G401 (cell line): Measurements from ENCODE around the gene TGIF2. TPM values are rescaled to one million over a fixed set of nuclear protein-coding genes. Genes with fewer than 3 reads are reported as not detected.
"Not testable (repeated sequence)": the region's sequence is repeated elsewhere in the genome, so short reads cannot be mapped to it uniquely, and the experiment has no call there.

Experiments
- DNase-seq: peaks from one replicate; pipeline ENCODE4 v3.0.0-alpha.2; 2015; ENCODE audit warnings: low spot score
- in situ Hi-C: cut with HindIII; loops from 2 replicates; pipeline ENCODE4 v1.10.0; 2016; ENCODE audit warnings: low sequenced_read_pairs, mixed read lengths
- total RNA-seq: library from RNA; depleted of rRNA; stranded (reverse); fragments of >200 nt; shearing (Covaris generic); gene quantifications from 2 replicates; pipeline ENCODE4 v1.2.3, GENCODE V29; 2014

The TGIF2 gene
- total RNA-seq, 1 experiment from 2014 or later = 17.2 TPM

GRCh38 chr20:36605399-36606157 is 32.2 kb downstream of the TGIF2 start, which contains the start of gene RAB5IF:
TSS of gene RAB5IF (plus strand) at chr20:36605779. CDS start at chr20:36605952, 173 bp downstream.
- in situ Hi-C loops = no loop called here
- DNase-seq = peak; percentile 94

- no peak for DNase-seq
- in situ Hi-C loops = no loop called here
These were observed 33.0 kb downstream of the TGIF2 start for GRCh38 chr20:36606158-36607066.

- DNase-seq = no peak
- in situ Hi-C loops = no loop called here
These were observed 34.4 kb downstream of the TGIF2 start for GRCh38 chr20:36607586-36608387.

- in situ Hi-C loops = not testable (repeated sequence)
These were observed 35.0 kb downstream of the TGIF2 start for GRCh38 chr20:36608388-36608728.

DNA sequence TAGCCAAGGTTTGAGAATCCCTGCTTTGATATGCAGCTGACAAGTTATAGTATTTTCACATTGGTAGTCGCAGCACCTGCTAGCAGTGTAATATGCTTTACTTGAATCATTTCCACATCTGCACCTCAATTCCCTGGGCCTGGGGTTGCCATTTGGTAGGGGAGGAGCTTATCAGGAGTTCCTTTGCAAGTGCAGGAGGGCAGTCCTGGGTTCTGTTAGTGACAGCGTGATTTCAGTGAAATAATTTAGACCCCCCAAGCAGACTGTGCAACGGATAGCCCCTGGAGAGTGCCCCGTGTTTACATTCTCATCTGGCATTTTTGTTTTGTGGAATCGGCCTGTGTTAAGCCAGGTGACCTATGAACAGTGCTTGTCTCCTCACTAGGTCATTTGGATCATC is 38.2 kb downstream of the TGIF2 start:
- in situ Hi-C loops = no loop called here
- no peak for DNase-seq

More at GRCh38 chr20:36608388-36608728, 35.0 kb downstream of the TGIF2 start:
- not testable (repeated sequence) for DNase-seq

DNA sequence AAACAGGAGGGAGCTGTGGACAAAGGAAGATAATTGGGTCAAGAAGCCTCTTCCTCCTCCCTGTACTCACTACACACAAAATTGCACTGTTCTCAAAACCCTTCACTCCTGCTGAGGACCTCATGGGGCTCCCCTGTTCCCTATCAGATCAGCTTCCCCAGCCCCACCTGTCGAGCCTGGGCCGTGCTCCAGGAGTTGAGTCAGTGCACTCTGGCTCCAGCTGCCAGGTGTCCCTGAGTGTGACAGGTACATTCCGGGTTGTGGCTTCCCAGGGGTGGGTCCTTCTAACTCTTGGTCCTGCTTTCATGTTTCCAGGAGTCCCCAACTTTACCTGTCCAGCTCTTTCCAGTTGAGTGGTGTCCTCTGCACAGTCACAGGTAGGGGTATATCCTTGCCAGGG is 40.6 kb downstream of the TGIF2 start:
- DNase-seq = peak; percentile 35
- in situ Hi-C loops = no loop called here

DNA sequence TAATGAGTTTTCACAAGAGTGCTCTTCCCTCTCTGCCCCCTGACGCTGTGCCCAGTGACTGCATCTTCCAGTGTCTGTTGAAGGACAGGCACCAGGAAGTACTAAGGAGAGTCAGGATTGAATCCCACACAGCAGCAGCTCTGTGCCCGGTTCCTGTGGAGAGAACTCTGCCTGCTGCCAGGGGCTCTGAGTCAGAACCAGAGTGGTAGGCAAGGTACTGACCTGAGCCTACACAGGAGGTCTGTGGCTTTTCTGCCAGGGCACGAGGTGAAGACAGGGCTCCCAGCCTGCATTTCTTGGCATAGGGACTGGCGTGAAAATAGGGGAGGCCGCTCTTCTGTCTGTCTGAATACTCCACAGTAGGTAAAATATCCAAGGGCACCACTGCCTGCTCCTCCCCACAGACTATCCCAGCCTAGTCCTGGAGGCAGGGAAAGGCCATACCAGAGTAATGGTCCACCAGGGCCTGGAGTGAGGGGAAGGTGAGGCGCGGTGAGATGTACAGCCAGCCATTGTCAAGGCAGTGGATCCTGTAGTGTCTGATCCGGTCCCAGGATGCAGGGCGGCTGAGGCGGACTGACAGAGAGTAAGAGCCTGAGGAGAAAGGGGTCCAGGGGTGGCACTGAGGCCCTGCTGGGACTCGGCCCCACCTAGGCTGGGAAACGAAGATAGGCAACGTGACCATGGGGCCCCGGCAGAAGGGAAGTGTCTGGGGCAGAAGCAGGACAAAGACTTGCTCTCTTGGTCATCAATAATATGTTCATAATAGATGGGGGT is 41.6 kb downstream of the TGIF2 start:
- in situ Hi-C loops = no loop called here
- DNase-seq = peak; percentile 88

GRCh38 chr20:36620917-36621316 is 47.5 kb downstream of the TGIF2 start:
- in situ Hi-C loops = no loop called here
- no peak for DNase-seq

- in situ Hi-C loops = no loop called here
- DNase-seq = no peak
These were observed 50.0 kb downstream of the TGIF2 start for GRCh38 chr20:36623444-36623843.

DNA sequence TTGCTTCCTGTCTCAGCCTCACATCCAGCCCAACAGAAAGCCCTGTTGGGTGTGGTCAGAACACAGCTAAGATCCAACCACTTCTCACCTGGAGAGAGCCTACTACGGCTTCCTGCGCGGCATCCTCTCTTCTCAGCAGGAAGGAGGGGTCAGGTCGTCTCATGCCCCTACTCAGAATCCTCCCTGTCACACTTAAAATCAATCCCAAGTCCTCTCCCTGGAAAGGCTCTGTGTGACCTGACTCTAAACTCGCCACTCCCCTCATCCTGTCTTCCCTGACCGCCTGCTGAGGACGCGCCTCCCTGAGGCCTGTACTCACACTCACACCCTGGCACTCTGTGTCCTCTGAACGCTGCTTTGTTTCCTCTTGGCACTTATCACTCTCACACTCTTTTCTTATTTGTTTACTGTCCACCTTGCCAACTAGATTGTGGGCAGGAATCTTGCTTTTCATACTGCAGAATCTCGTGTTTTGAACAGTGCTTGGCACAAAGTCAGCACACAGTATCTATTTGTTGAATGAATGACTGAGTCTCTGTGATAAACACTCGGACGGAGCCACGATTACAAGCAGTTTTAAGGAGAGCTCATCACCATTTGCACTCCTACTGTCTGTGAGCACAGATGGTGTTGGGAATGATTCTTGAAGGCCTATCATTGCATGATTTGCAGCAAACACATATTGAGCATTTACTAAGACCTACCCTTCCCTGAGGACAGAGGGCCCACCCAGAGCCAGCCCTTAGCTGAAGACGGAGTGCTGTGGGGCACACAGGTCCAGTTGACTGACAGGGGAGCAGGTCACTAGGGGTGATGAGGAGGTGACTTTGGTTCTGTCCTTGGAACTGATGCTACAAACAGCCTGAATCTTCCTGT is 50.9 kb downstream of the TGIF2 start:
- no peak for DNase-seq
- in situ Hi-C loops = no loop called here

DNA sequence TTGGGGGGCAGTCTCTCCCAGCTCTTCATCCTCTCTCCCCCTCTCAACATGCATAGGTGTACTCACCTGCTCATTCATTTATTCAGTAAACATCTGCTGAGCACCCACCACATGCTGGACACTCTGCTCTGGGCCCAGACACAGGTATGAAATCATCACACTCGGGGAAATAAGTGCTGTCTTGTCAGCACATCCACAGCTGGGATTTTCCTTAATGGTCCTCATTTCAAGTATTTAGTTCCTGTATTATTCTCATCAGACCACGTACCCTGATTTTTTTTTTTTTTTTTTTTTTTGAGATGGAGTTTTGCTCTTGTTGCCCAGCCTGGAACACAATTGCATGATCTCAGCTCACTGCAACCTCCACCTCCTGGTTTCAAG is 51.5 kb downstream of the TGIF2 start:
- DNase-seq = no peak
- in situ Hi-C loops = no loop called here

DNA sequence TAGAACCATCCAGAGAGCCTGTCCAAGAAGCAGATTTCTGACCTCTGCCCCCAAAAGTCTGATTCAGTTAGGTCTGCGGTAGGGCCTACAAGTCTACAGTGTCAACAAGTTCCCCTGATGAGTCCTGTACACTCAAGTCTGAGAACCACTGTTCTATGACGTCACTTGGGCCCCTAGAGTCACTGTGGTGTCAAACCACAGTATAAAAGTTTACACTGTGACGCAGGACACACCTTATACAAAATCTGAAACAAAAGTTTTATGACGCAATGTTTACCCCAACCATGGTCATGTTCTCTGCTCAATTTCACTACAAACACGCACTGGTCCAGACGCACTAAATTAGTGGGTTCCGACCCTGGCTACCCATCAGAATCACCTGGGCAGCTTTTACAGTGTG is 54.7 kb downstream of the TGIF2 start:
- DNase-seq = no peak
- in situ Hi-C loops = no loop called here

DNA sequence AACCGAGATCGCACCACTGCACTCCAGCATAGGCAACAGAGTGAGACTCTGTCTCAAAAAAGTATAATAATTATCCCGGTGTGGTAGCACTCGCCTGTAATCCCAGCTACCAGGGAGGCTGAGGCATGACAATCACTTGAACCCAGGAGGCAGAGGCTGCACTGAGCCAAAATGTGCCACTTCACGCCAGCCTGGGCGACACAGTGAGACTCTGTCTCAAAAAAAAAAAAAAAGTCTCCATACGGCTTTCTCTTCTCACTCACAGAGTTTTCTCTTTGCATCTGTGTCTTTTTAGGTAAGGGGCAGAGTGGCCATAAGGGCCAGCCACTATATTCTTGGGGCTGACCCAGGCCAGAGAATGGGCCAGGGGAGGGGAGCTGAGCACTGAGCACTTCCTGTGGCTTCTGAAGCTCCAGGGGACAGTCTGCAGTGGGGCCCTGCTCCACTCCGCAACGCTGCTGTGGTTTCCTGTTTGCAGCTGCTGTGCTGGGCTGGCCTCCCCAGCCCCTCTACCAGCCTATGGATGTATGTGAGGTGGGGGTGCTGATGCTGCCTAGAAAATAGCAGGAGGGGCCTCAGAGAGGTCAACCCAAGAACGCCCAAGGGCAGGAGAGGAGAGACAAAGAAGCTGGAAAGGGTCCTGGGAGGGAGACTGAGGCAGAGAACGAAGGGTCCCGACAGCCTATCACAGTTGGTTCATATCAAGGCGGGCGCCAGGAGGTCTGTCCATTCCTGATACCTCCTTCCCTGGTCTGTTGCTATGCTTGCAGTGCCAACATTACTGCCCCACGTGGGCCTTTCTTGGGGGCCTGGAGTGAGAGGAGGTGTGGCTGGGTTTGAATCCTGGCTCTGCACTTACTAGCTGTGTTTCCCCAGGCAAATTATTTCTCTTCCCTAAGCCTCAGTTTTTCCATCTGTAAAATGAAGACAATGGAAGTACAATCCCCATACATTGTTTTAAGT is 56.6 kb downstream of the TGIF2 start:
- DNase-seq = no peak
- in situ Hi-C loops = no loop called here

DNA sequence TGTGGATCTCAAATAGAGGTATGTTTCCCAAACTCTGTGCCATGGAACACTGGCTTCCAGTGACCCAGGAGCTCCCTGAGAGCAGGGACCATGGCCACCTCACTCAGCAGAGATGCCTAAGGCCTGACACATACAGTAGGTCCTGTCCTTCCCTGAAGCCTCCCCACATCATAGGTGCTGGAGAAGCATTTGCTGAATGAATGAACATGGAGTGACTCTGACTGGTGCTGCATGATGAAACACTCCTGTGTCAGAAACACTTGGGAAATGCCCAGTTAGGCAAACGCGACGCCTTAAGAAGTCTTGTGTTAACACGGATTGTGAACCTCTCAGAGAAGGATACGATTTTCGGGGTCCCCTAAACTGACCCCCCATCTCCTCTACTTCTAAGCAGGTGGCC is 58.2 kb downstream of the TGIF2 start:
- in situ Hi-C loops = no loop called here
- DNase-seq = no peak

DNA sequence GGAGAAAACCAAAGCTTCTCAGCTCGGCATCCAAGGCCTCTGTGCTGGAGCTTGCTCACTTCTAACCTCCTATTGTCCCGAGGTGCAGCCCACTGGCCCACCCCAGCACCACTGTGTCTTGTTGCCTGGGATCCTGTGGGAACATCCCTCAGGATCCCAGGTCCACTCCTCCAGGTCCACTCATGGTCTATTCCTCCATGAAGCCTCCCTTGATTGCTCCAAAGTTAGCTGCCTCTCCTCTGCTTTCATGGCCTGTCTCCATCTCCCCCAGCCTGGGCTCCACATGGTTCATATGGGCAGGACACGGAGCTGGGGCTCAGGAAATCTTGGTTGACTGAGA is 58.7 kb downstream of the TGIF2 start:
- in situ Hi-C loops = no loop called here

DNA sequence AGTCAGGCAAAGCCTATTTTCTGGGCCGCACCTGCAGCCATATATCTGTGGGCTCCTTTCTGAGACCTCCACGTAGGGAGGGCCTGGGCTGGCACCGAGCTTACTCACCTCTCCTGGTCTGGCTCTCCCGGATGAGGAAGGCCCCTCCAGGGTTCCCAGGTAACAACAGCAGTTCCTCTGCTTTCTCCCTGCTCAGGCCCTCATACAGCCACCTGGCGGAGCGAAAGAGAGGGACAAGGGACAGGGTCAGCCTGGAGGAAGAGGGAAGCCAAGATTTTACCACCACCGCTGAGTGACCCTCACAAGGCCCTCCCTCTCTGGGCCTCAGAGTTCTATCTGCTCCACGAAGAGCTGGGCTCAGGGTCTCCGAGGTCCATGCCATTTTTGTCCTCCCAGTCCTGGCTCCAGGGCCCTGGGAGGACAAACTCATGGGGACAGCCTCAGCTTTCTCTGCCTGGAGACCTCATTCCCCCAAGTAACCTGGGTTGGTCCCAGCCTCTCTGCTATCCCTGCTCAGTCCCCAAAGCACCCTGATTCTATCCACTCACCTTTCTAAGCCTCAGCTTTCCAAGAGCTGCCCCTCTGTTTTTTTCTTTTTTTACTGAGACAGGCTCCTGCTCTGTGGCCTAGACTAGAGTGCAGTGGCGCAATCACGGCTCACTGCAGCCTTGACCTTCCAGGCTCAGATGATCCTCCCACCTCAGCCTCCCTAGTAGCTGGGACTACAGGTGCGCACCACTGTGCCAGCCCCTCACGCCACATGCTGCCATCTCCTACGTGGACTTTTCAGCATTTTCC is 59.3 kb downstream of the TGIF2 start:
- DNase-seq = no peak
- in situ Hi-C loops = no loop called here

More for the DNA sequence above, 58.7 kb downstream of the TGIF2 start:
- DNase-seq = no peak
